HPDE6-E6E7 (cell line): Measurements from ENCODE around the gene TNFRSF8.

Experiments
- DNase-seq: peaks from one replicate; pipeline ENCODE4 v3.0.0; 2011; ENCODE audit warnings: missing footprints; ENCODE audit errors: extremely low spot score

Gene TNFRSF8

DNA sequence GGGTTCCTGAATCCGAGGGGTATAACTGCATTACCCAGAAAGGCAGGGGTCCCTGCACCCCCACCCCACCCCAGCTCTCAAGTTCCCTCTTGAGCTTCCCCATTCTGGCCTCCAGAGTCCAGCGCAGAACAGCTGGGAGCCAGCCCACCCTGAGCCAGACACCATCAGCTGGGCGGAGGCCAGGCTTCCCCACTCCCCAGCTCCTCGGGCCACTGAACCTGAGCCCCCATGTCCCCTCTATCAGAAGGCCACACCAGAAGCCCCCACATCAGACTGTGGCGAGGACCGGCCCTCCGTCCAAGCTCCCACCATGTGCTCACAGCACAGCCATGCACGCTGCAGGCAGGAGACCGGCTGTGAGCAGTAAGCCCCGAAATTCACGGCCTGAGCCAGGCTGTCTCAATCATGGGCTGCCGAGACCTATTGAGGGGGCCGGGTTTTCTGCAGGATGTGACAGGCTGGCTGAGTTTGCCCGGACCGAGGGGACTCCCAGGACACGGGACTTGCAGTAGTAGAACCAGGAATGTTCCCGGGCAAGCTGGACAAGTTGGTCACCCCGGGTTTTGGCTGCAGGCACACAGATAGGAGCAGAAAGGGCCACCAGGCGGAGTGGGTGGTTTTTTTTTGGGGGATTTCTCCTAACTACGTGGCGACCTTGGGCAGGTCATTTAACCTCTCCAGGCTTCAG is 78.2 kb downstream of the TNFRSF8 start:
- DNase-seq: no peak

DNA sequence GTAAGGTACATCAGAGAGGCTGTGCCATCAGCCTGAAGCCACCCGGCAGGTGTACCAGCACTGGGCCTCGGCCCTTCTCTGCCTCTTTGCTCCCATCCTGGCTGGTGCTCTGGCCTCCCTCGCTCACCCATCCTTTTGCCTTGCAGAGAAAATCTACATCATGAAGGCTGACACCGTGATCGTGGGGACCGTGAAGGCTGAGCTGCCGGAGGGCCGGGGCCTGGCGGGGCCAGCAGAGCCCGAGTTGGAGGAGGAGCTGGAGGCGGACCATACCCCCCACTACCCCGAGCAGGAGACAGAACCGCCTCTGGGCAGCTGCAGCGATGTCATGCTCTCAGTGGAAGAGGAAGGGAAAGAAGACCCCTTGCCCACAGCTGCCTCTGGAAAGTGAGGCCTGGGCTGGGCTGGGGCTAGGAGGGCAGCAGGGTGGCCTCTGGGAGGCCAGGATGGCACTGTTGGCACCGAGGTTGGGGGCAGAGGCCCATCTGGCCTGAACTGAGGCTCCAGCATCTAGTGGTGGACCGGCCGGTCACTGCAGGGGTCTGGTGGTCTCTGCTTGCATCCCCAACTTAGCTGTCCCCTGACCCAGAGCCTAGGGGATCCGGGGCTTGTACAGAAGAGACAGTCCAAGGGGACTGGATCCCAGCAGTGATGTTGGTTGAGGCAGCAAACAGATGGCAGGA is 79.2 kb downstream of the TNFRSF8 start:
- DNase-seq: no peak

DNA sequence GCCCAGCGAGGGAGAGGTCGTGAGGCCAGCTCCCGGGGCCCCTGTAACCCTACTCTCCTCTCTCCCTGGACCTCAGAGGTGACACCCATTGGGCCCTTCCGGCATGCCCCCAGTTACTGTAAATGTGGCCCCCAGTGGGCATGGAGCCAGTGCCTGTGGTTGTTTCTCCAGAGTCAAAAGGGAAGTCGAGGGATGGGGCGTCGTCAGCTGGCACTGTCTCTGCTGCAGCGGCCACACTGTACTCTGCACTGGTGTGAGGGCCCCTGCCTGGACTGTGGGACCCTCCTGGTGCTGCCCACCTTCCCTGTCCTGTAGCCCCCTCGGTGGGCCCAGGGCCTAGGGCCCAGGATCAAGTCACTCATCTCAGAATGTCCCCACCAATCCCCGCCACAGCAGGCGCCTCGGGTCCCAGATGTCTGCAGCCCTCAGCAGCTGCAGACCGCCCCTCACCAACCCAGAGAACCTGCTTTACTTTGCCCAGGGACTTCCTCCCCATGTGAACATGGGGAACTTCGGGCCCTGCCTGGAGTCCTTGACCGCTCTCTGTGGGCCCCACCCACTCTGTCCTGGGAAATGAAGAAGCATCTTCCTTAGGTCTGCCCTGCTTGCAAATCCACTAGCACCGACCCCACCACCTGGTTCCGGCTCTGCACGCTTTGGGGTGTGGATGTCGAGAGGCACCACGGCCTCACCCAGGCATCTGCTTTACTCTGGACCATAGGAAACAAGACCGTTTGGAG is 80.0 kb downstream of the TNFRSF8 start:
- DNase-seq: no peak

DNA sequence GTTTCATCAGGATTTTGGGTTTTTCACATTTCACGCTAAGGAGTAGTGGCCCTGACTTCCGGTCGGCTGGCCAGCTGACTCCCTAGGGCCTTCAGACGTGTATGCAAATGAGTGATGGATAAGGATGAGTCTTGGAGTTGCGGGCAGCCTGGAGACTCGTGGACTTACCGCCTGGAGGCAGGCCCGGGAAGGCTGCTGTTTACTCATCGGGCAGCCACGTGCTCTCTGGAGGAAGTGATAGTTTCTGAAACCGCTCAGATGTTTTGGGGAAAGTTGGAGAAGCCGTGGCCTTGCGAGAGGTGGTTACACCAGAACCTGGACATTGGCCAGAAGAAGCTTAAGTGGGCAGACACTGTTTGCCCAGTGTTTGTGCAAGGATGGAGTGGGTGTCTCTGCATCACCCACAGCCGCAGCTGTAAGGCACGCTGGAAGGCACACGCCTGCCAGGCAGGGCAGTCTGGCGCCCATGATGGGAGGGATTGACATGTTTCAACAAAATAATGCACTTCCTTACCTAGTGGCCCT is 80.6 kb downstream of the TNFRSF8 start:
- DNase-seq: peak; percentile 97

DNA sequence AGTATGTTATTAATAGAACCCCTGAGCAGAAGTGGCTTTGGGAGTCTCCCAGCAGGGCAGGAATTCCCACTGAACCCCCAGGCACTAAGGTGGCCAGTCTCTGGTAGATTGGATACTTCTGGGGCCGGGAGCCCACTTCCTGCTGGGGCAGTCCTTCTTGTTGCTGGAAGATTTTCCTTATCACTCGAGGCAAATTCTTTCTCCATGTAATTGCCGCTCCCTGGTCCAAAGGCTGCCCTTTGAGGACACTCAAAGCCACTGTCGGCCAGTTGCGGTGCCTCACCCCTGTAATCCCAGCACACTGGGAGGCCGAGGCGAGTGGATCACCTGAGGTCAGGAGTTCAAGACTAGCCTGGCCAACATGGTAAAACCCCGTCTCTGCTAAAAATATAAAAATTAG is 81.1 kb downstream of the TNFRSF8 start:
- DNase-seq: no peak

DNA sequence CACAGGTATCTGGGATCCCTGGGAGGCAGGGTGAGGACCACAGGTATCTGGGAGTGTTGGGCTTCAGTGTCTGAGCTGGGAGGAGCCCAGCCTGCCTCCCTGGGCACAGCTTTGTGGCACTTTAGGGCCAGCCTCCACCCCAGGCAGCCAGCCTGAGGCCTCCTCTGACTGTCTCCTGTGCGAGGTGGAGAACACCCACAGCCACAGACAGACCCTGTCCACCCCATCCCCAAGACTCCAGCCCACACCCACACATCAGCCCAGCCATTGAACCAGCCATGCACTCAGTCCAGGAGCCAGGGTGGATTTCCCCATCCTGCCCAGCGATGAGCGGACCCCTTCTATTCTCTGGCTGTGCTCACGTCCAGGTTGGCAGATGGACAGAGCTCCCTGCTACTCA is 81.9 kb downstream of the TNFRSF8 start:
- no peak for DNase-seq

DNA sequence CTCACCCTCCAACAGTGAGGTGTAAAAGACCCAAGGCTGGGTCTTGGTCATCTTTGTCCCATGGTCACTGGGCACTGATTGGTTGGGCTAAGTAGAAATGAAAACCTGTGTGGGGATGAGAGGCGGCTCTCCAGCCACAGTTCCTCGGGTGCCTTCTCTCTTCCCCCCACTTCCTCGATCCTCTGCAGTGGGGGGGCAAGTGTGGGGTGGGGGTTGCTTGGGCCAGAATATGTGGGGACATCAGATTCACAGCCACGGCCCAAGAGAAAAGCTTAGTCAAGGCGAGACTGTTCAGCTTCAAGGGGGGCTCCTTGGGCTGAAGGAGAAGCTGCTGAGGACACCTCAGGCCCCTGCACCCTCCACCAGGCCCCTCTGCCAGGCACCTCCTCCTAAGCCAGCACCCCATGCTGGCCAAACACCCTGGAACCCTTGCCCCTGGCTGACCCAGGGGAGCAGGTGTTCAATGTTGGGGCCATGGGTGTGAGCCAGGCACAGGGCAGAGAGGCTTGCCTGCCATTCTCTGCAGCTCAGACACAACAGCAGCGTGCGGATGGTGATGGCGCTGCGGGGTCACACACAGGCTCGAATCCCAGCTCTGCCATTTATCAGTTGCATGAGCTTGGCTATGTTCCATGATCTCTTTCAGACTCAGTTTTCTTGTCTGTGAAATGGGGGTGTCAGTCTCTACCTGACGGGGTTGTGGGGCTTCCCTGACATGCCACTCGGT is 82.7 kb downstream of the TNFRSF8 start:
- DNase-seq: no peak

DNA sequence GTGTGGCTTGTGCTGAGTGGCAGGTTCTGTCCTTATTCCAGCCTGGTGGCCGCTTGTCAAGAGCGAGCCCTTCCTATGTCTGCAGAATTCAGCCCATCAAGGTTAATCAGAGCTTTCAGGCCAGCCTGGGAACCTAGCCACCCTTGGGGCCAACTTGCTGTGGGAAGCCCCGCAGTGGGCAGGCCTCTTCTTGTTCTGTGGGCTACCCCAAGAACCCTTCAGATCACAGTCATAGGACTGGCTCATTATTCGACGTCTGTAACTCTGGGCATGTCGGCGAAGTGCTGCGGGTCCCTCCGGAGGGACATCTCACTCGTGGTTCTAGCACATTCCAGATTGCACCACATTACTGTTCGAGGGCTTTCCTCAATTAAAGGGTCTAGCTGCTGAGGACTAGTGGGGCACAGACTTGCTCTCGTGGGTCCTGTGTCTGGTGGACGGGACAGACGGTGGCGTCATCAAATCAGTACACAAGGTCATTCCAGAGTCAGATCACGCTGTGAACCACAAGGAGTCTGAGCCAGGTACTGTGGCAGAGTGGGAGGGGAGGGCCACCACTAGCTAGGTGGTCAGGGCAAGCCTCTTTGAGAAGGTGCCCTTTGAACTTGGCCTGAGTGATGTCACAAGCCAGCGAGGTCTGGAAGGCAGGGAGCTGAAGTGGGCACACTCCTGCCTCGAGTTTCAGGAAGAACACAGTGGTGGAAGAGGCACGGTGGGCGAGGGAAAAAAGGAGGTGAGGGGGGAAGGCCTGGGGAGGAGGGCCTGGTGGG is 83.4 kb downstream of the TNFRSF8 start:
- no peak for DNase-seq

DNA sequence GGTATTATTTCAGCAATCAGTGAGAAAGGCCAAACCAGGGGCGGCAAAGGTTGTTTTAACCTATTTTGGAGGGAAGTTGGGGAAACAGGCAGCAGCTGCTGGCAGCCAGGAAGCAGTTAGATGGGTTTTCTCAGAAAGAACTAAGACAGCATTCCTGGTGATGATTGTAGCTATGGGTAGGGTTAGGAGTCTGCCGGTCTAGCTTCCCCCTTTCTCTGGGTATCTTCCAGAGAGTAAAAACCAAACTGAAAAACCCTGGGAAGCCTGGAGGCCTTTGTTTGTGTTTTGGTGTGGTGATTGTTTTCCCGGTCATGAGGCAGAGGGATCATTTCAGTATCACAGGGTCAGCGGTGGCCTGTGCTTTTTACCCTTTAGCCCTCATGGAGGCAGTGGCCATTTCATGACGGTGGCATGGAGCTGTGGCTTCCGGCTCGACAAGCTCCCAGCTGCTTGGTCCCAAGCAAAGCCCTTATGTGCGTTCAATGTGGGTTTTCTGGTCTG is 84.1 kb downstream of the TNFRSF8 start:
- DNase-seq: no peak

DNA sequence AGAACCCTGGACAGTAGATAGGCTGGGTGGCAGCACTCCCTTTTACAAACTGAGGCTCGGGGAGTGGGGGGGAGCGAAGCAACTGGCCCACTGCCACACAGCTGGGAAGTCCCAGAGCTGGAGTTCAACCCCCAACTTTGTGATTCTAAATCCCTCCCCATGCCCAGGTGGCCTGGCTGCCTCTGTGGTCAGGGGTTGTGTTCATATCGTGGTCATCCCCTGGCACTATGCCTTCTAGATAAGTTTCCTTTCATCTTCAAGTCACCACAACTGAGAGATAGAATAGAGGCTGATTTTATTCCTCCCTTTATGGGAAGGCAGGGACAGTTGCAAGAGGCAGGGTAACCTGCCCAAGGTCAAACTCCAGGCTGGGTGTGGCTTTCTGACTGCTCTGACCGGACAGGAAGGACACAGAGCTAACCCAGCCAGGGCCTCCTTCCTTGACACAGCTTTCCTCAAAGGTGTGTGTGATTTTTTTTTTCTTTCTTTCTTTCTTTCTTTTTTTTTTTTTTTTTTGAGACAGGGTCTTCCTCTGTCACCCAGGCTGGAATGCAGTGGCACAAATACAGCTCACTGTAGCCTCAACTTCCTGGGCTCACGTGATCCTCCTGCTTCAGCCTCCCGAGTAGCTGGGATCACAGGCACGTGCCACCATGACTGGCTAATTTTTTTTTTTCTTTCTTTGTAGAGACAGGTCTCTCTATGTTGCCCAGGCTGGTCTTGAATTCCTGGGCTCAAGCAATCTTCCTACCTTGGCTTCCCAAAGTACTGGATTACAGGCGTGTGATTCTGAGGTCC is 85.3 kb downstream of the TNFRSF8 start:
- DNase-seq: no peak

DNA sequence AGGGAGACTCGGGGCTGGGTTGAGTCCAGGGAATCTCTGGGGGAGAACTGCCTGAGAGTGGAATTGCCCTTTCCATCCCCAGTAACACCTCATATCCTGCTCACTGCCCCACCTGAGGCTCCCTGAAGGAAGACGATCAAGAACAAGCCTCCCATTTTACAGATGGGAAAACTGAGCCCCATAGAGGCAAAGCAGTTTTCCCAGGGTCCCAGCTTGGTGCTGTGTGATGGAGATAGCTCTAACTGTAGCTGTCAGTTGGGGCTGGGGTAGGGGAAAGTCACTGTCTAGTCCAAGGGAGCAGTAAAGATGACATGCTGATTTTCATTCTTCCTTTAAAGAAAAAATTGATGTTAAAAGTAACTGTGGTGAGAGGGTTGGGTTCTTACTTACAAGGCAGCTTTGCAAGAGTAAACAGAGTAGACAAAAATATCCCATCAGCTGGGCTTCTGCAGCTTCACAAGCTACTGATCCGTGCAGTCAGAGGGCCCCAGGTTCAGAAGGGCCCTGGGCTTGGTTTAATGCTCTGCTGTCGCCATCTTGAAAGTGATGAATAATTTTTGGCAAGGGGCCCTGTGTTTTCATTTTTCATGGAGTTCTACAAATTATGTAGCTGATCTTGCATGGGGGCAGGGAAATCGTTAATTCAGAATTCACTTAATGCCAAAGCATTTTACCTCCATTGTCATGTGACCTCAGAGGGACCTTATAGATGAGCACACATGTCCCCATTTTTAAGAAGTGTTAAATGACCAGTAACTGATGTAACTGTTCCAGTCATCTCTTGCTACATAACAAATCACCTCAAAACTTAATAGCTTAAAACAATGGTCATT is 86.1 kb downstream of the TNFRSF8 start:
- DNase-seq: no peak

DNA sequence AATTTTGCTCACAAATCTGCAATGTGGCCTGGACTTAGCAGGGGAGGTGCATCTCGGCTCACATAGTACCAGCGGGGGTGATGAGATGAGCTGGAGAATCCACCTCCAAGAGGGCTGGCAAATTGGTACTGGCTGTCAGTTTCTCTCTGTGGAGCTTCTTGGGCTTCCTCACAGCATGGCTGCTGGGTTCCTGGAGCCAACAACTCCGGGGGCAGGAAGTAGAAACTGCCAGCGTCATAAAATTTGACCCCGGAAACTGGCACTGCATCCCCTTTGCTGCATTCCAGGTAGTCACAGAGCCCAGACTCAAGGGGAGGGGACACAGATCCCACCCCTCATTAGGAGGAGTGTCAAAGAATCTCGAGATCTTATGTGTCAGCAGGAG is 86.7 kb downstream of the TNFRSF8 start:
- no peak for DNase-seq

DNA sequence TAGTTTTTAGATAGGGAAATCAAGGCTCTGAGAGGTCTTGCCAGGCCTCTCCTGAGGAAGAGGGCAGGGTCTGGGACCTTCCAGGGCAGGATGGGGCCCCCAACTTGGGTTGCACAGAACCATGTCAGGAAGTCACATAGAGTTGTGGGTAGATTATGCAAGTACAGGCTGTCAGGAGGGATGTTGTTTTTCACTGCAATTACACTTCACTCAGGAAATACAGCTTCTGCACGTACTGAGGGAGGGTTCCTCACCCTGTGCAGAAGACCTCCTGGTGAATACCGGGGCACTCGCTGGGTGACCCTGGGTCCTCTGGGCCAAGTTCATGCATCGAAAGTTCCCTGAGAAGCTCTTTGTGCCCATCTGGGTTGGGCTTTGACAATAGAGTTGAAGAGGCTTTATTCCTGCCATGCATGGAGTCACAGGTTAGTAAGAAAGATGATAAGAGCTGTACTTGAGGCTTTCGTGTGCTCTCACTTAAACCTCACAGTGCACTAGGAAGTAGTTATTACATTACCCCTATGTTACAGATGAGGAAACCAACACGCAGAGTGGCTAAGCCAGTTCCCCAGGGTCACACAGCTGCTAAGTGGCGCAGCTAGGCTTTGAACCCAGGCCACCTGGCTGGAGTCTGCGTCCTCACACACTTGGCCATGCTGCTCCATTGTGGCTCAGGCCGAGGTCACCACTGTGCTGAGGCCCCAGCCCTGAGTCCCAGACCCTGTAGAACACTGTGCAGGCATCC is 87.5 kb downstream of the TNFRSF8 start:
- DNase-seq: no peak

DNA sequence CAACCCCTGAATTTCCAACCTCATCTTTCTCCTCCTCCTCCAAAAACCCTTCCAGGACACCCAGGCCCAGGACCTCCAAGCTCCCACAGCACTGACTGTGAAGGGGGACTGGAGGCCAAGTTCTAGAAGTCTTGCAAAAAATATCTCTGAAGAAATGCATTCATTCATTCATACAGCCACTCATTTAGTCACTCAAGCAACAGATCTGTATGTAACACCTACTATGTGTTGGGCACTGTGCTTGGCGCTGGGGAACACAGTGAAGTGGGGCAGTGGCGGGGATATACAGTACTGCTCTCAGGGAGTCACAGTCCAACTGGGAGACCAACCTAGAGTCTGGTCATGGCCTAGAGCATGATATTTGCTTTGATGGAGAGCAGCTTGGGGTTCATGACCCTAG is 88.4 kb downstream of the TNFRSF8 start:
- DNase-seq: no peak

DNA sequence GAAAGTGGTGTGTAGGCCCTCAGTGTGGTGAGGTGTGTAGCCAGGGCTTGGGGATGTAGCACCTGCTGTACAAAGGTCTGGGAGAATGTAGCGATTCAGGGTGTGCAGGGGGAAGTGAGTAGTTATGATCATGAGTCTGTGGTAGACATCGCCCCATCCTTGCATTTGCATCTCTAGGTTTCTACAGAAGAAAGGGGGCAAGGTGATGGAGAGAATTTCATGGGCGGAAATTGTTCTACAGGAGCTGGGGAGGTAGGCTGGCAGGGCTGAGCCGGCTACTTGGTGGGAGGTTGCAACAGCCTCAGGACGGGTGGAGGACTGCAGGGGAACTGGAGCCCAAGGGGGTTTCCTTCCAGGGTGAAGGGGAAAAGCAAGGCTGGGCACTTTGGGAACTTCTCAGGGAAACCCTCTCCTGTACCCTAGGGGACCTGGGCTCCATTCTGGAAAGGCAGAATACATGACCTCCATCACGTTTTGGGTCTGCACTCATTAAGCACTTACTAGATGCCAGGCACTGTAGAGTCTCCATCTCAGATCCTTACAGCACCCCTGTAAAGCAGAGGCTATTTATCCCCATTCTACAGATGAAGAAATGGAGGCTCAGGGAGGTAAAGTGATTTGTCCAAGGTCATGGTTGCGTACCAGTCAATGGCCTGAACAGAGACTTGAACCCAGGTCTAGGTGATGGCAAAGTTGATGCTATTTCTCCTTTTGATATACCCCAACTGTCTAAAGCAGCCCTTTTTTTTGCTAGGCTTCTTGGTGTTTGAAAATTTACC is 89.2 kb downstream of the TNFRSF8 start:
- DNase-seq: no peak

DNA sequence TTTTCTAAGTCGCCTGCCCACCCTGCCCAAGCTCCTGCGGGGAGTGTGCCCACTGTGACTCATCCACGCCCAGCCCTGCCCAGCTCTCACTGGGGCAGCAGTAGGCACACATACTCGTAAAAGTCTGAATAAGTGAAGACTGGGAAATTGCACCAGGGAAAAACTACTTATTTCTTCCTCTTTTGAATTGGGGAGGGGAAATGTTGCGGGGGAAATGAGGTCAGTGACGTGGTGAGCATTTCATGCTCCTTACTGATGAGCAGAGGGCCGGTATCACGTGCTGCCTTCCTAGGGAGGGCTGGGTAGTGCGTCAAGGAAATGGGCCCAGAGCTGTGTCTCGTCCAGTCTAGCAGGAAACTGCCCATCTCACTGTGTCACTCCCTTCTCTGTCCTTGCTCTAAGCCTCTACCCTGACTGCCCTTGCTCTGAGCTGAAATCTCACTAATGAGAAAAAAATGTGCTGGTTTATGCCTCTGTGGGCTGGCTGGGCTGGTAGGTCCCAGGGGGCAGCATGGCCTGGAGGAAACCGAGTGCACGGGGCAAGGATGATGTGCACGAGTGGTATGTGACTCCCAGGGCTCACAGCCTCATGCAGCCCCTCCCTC is 90.2 kb downstream of the TNFRSF8 start:
- DNase-seq: no peak

DNA sequence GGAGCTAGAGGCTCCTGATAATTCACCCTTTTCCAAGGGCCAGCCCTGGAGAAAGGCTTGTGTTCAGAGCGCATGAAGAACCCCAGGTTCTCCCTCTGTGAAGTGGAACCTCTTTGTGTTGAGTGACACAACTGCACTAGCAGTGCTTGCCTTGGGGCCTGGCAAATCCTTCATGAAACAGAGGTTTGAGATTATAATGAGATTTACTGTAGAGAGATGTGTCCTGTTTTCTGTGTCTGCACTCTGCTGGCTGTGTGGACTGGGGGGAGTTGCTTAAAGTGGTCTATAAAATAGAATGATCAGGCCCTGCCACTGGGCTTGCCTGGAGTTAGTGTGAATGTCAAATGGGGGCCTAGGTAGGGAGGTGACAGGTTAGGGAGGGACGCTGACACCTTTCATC is 92.2 kb downstream of the TNFRSF8 start:
- DNase-seq: no peak
